Mucosa of rectum (tissue), 2 donors: ENCODE measurements around the gene SPATA31D4.
"Not testable (repeated sequence)": the region's sequence is repeated elsewhere in the genome, so short reads cannot be mapped to it uniquely, and the experiment has no call there.

Experiments
- H3K27ac ChIP-seq, 2 donors: one replicate each; pipeline ENCODE4 v1.7.0; 2013; ENCODE audit warnings: inconsistent platforms in 2 of 2, low read depth in 2 of 2, low read length in 2 of 2
- H3K27me3 ChIP-seq, 2 donors: one replicate each; pipeline ENCODE4 v1.7.0; 2013; ENCODE audit warnings: low read length in 2 of 2; ENCODE audit not compliant: control insufficient read depth in 2 of 2, insufficient read depth in 2 of 2
- H3K36me3 ChIP-seq, 2 donors: one replicate each; pipeline ENCODE4 v1.7.0; 2013; ENCODE audit warnings: low read length in 2 of 2; ENCODE audit not compliant: control insufficient read depth in 2 of 2, insufficient read depth in 2 of 2
- H3K4me1 ChIP-seq, 2 donors: one replicate each; pipeline ENCODE4 v1.7.0; 2013; ENCODE audit warnings: low read length in 2 of 2, mild to moderate bottlenecking in 1 of 2; ENCODE audit not compliant: control insufficient read depth in 2 of 2, insufficient read depth in 2 of 2
- H3K4me3 ChIP-seq, 2 donors: one replicate each; pipeline ENCODE4 v1.7.0; 2013; ENCODE audit warnings: low read length in 2 of 2
- H3K9ac ChIP-seq, 2 donors: one replicate each; pipeline ENCODE4 v1.7.0; 2013; ENCODE audit warnings: low read length in 2 of 2, low read depth in 1 of 2, mild to moderate bottlenecking in 1 of 2
- H3K9me3 ChIP-seq, 2 donors: one replicate each; pipeline ENCODE4 v1.7.0; 2013; ENCODE audit warnings: low read length in 2 of 2; ENCODE audit not compliant: control insufficient read depth in 2 of 2
- donor health status: healthy.
- donor health status: Normal muscosa, but diverticular disease.

The SPATA31D4 gene

DNA sequence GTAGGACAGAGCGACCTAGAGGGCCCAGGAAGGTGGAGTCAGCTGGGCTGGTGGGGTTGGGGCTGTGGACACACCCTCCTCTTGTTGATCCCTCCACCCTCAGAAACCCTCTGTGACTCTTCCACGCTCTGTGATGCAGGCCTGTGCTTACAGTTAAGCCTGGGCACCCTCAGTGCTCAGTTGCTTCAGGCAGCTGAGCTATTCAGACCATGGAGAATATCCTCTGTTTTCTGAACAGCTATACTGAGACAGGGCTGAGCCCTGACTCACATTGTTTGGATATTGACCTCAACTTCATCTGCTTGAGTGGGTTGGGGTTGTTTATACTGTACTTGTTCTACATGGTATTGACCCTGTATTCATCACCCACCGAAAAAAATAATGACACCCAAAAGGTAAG lies at the start of gene SPATA31D4:
Gene SPATA31D4 (plus strand): TSS at position 124 of the 400 bp plus-strand sequence. CDS start 86 bp downstream, at position 210.
- not testable (repeated sequence) for H3K4me3 ChIP-seq, H3K36me3 ChIP-seq, H3K9me3 ChIP-seq, H3K4me1 ChIP-seq, H3K27ac ChIP-seq, H3K27me3 ChIP-seq, H3K9ac ChIP-seq

DNA sequence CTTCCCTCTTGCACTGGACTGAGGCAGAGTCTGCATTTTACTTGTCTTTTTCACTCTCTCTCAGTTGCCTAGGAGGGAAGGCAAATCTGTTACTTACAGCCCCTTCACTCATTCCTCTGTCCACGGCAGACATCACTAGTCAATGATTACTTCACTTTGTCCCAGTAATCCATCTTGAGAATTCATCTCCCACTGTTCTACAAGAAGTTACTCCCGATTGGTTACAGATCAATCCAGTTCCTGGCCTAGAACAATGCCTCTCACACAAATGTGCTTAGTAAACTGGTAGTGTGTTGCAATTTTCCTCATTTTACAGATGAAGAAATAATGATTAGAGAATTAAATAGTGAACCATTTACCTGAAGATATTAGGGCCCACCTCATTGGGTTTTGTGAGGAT lies 49.7 kb upstream of the SPATA31D4 start:
- H3K9me3 ChIP-seq = no peaks in the 10 kb centered on the region
- H3K36me3 ChIP-seq = no peaks in the 10 kb centered on the region
- H3K4me1 ChIP-seq = peaks cover 19 to 38% of the 10 kb centered on the region in 2 donors
- no peak overlapping the region for H3K9ac ChIP-seq
- no peaks in the 10 kb centered on the region for H3K27me3 ChIP-seq
- no peak overlapping the region for H3K4me3 ChIP-seq
- H3K27ac ChIP-seq = peak overlapping the region; percentile 73 to 75

DNA sequence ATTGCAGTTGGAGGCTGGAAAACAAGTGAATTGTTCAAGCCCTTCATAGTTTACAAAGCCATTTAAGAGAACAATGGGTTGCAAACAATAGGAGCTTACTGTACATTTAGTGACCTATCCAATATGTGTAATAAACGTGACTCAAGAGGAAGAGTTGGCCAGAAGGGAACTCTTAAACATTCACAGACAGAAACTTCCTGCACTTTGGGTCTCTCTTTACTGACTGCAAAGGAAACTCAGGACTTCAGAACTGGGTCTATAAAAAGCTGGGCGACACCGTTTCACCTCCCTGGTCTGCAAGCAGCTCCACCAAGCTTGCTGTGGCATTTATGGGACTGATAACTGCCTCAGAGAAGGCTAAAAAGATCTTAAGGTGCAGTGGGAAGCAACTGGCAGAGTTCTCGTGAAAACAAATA lies 48.7 kb upstream of the SPATA31D4 start:
- Histone ChIP-seq H3K27ac (peak overlapping the region; percentile 73 to 75), H3K9me3 (no peaks in the 10 kb centered on the region), H3K4me1 (peaks cover 19 to 36% of the 10 kb centered on the region in 2 donors), H3K4me3 (peak overlapping the region; percentile 7 to 16), H3K36me3 (no peaks in the 10 kb centered on the region), H3K9ac (peak overlapping the region in 1 of 2 donors; percentile 37), H3K27me3 (no peaks in the 10 kb centered on the region)

DNA sequence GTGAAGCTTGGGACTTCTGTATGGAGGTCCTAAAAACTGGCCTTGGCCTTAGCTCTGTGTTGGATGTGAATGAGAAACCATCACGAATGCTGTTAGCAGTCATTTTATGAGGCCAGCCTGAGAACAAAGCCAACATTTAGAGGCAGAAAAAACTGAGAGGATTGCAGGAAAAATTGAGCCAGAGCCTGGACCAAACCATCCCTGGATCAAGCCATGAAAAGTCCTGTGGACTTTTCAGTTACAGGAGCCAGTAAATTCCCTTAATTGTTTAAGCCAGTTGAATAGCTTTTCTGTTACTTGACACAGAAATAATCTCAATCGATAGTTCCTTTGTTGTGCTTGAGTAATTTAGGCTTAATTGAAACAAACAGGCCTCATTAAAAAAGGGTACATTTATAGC lies 42.6 kb upstream of the SPATA31D4 start:
- no peaks in the 10 kb centered on the region for H3K9me3 ChIP-seq
- no peak overlapping the region for H3K27ac ChIP-seq
- H3K36me3 ChIP-seq = no peaks in the 10 kb centered on the region
- no peak overlapping the region for H3K4me3 ChIP-seq
- peaks cover 1 to 2% of the 10 kb centered on the region in 2 donors for H3K4me1 ChIP-seq
- H3K9ac ChIP-seq = no peak overlapping the region
- no peaks in the 10 kb centered on the region for H3K27me3 ChIP-seq

DNA sequence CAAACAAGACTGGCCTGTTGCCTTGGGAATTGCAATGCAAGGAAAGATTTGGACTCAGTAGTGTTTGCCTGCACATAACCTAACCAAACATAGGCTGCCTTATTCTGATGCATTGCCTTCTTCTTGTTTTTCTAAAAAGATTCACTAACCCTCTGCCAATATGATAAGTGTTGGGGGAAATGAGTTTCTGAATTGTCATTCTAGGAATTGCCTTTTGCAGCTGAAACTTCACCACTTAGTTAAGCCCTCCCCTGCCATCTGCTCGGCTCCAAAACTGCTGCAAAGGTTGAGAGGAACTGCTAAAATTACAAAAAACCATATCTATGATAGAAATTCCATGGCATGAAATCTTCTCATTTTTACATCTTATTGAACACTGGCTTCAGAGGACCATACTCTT lies 41.6 kb upstream of the SPATA31D4 start:
- H3K9ac ChIP-seq = no peak overlapping the region
- peaks cover 0 to 2% of the 10 kb centered on the region in 2 donors for H3K4me1 ChIP-seq
- H3K9me3 ChIP-seq = no peaks in the 10 kb centered on the region
- H3K4me3 ChIP-seq = no peak overlapping the region
- H3K36me3 ChIP-seq = no peaks in the 10 kb centered on the region
- H3K27me3 ChIP-seq = no peaks in the 10 kb centered on the region
- no peak overlapping the region for H3K27ac ChIP-seq

- H3K36me3 ChIP-seq = no peaks in the 10 kb centered on the region
- no peak overlapping the region for H3K27ac ChIP-seq
- no peak overlapping the region for H3K9ac ChIP-seq
Observed at GRCh38 chr9:81890104-81890503, 38.1 kb upstream of the SPATA31D4 start.

DNA sequence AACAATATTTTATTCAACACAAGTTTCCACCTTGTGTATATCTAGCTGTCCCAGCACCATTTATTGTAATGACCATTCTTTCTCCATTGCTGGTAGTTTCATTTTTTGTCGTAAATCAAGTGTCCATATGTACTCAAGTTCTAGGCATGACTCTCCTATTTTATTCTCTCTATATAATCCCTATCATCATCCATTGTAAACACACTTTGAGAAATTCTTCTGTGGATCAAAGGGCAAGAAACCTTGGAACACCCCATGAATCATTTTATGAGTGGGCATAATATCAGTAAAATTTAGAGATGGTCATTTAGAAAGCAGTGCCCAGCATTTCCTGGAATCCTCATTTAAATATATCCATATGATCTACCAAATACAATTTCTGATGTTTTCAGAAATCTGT lies 35.8 kb upstream of the SPATA31D4 start:
- Histone ChIP-seq H3K27me3 (no peaks in the 10 kb centered on the region), H3K4me1 (peaks cover 0 to 2% of the 10 kb centered on the region in 2 donors), H3K9ac (no peak overlapping the region), H3K36me3 (no peaks in the 10 kb centered on the region), H3K27ac (peak overlapping the region; percentile 19 to 61), H3K4me3 (no peak overlapping the region), H3K9me3 (no peaks in the 10 kb centered on the region)

More at GRCh38 chr9:81890104-81890503, 38.1 kb upstream of the SPATA31D4 start:
- peaks cover 0 to 2% of the 10 kb centered on the region in 2 donors for H3K4me1 ChIP-seq
- H3K4me3 ChIP-seq = no peak overlapping the region
- H3K27me3 ChIP-seq = no peaks in the 10 kb centered on the region
- H3K9me3 ChIP-seq = no peaks in the 10 kb centered on the region

DNA sequence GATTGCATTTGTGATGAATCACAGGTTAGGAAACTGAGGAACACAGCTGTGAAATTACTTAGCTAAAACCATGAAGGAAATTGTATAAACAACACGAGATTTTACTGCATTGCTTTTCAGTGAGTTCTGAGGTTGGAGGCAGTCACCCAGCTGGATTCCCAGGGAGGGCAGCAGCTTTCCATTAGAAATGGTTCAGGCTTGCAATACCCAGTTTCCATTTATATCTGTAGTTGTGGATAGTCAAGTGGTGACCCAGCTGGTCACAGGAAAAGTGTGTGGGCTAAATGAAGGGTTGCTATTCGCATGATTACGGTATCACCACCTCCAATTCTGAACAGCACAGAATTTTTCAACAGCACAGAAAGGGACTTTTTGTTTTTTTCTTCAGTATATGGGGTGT lies 34.3 kb upstream of the SPATA31D4 start:
- Histone ChIP-seq H3K9me3 (no peaks in the 10 kb centered on the region), H3K4me1 (peaks cover 0 to 2% of the 10 kb centered on the region in 2 donors), H3K27ac (no peak overlapping the region), H3K27me3 (no peaks in the 10 kb centered on the region), H3K4me3 (no peak overlapping the region), H3K36me3 (no peaks in the 10 kb centered on the region), H3K9ac (no peak overlapping the region)

GRCh38 chr9:81894891-81895290 lies 33.3 kb upstream of the SPATA31D4 start:
- no peaks in the 10 kb centered on the region for H3K36me3 ChIP-seq
- H3K9me3 ChIP-seq = no peaks in the 10 kb centered on the region
- no peak overlapping the region for H3K4me3 ChIP-seq
- H3K27ac ChIP-seq = no peak overlapping the region
- no peak overlapping the region for H3K9ac ChIP-seq
- H3K4me1 ChIP-seq = peaks cover 0 to 2% of the 10 kb centered on the region in 2 donors
- no peaks in the 10 kb centered on the region for H3K27me3 ChIP-seq

DNA sequence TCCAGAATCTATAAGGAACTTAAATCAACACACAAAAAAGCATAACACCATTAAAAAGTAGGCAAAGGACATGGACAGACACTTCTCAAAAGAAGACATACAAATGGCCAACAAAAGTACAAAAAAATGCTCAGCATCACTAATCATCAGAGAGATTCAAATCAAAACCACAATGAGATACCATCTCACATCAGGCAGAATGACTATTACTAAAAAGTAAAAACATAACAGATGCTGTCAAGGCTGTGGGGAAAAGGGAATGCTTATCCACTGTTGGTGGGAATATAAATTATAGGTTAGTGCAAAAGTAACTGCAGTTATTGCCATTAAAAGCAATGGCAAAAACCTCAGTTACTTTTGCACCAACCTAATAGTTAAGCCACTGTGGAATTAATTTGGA lies 32.2 kb upstream of the SPATA31D4 start:
- H3K4me3 ChIP-seq = no peak overlapping the region
- no peak overlapping the region for H3K9ac ChIP-seq
- no peaks in the 10 kb centered on the region for H3K9me3 ChIP-seq
- no peaks in the 10 kb centered on the region for H3K27me3 ChIP-seq
- H3K4me1 ChIP-seq = no peaks in the 10 kb centered on the region
- no peak overlapping the region for H3K27ac ChIP-seq
- no peaks in the 10 kb centered on the region for H3K36me3 ChIP-seq

DNA sequence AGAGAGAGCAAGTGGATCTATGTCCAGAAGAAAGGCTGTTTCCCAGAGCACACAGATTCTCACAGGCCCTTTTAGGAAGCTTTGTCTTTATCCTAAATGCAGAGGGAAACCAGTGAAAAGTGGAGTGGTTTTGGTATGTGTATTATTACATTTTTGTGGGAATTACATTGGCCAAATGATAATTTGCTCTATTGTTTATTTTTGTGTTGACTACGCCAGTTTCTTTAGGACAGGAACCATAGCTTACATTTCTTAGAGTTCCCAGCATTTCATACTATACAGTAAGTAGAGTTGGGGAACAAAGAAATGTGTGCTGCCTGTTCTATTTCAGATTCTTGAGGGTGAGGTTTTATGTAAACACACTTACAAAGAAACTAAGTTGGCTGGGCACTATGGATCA lies 29.4 kb upstream of the SPATA31D4 start:
- Histone ChIP-seq H3K9ac (no peak overlapping the region), H3K9me3 (no peaks in the 10 kb centered on the region), H3K36me3 (no peaks in the 10 kb centered on the region), H3K4me1 (no peaks in the 10 kb centered on the region), H3K27me3 (no peaks in the 10 kb centered on the region), H3K27ac (no peak overlapping the region), H3K4me3 (no peak overlapping the region)
